H1 (cell line): ENCODE data around the gene CP. TPM values are rescaled to one million over a fixed set of nuclear protein-coding genes. Genes with fewer than 3 reads are reported as not detected.
A peak's percentile ranks its signal among the peaks of the same experiment; 100 is the strongest.

Experiments
- CTCF ChIA-PET: fragments of 300-600 bp; sonication (Branson Sonifier 250); formaldehyde crosslinking; loops from one replicate; lab custom pipeline; 2021; ENCODE audit not compliant: partially characterized antibody; lab: Charles Lee
- POLR2A ChIA-PET: fragments of 300-600 bp; sonication (Branson Sonifier 250); formaldehyde crosslinking; loops from one replicate; lab custom pipeline; 2021; ENCODE audit warnings: inconsistent platforms; ENCODE audit not compliant: partially characterized antibody; lab: Charles Lee
- DNase-seq, 2 experiments: peaks; one replicate each; pipeline versions ENCODE4 v3.0.0 to v3.0.0-alpha.2; 2010 to 2022; ENCODE audit warnings: low spot score in 2 of 2, low read depth in 1 of 2, mixed read lengths in 1 of 2
- FAIRE-seq: peaks from 2 replicates; lab custom pipeline; 2011; peaks lifted over from hg19 to GRCh38; lab: Jason Lieb, UNC
- H2AFZ ChIP-seq: 2 replicates; pipeline ENCODE4 v1.8.1; 2012; ENCODE audit warnings: low read length, inconsistent platforms
- H2AK5ac ChIP-seq: 2 replicates; pipeline ENCODE4 v1.6.1; 2013; ENCODE audit warnings: low read depth, low read length
- H2BK120ac ChIP-seq: replicated peaks from 2 replicates; pipeline ENCODE3; 2013; ENCODE audit warnings: low read depth, low read length, inconsistent platforms
- H2BK12ac ChIP-seq: 2 replicates; pipeline ENCODE4 v1.6.1; 2013; ENCODE audit warnings: low read depth, low read length
- H2BK15ac ChIP-seq: 2 replicates; pipeline ENCODE4 v1.6.1; 2013; ENCODE audit warnings: low read length
- H2BK20ac ChIP-seq: 2 replicates; pipeline ENCODE4 v1.6.1; 2013; ENCODE audit warnings: low read length
- H2BK5ac ChIP-seq: 2 replicates; pipeline ENCODE4 v1.6.1; 2013; ENCODE audit warnings: low read depth, low read length
- H3K14ac ChIP-seq: 2 replicates; pipeline ENCODE4 v1.6.1; 2013; ENCODE audit warnings: inconsistent platforms; ENCODE audit not compliant: insufficient read length
- H3K18ac ChIP-seq: 2 replicates; pipeline ENCODE4 v1.6.1; 2013; ENCODE audit warnings: low read length; ENCODE audit errors: extremely low read depth
- H3K23ac ChIP-seq: 2 replicates; pipeline ENCODE4 v1.6.1; 2013; ENCODE audit warnings: inconsistent platforms; ENCODE audit not compliant: insufficient read length
- H3K23me2 ChIP-seq: 2 replicates; pipeline ENCODE4 v1.6.1; 2013; ENCODE audit warnings: low read depth, low read length
- H3K27ac ChIP-seq: 2 replicates; pipeline ENCODE4 v1.6.1; 2011; ENCODE audit warnings: low read depth, low read length, inconsistent platforms
- H3K27me3 ChIP-seq, 4 experiments: replicated peaks in 1 of 4; 1 replicate in 1 of 4; 2 replicates in 3 of 4; pipeline versions ENCODE4 v1.6.1 to v1.8.1; 2011 to 2013; ENCODE audit warnings: low read length in 3 of 4, mild to moderate bottlenecking in 3 of 4, inconsistent platforms in 2 of 4, mixed read lengths in 2 of 4, moderate library complexity in 1 of 4; ENCODE audit not compliant: control insufficient read depth in 3 of 4, insufficient read depth in 3 of 4; ENCODE audit errors: extremely low read depth in 1 of 4
- H3K36me3 ChIP-seq, 4 experiments: 2 replicates each; pipeline versions ENCODE4 v1.6.1 to v1.8.1; 2011 to 2013; ENCODE audit warnings: mild to moderate bottlenecking in 4 of 4, low read length in 3 of 4, moderate library complexity in 2 of 4, control low read depth in 1 of 4, inconsistent platforms in 1 of 4; ENCODE audit not compliant: insufficient read depth in 4 of 4, control insufficient read depth in 2 of 4
- H3K4ac ChIP-seq: replicated peaks from 2 replicates; pipeline ENCODE3; 2013; ENCODE audit warnings: low read length, low read depth, mixed read lengths, inconsistent platforms; ENCODE audit not compliant: insufficient read length
- H3K4me1 ChIP-seq, 4 experiments: replicated peaks in 1 of 4; 1 replicate in 1 of 4; 2 replicates in 3 of 4; pipeline versions ENCODE4 v1.6.1 to v1.8.1; 2011 to 2013; ENCODE audit warnings: low read length in 3 of 4, inconsistent platforms in 2 of 4, mixed read lengths in 1 of 4; ENCODE audit not compliant: insufficient read depth in 4 of 4, control insufficient read depth in 3 of 4
- H3K4me2 ChIP-seq, 2 experiments: 2 replicates each; pipeline versions ENCODE4 v1.6.1 to v1.8.1; 2011 to 2013; ENCODE audit warnings: low read depth in 2 of 2, low read length in 2 of 2, control low read depth in 1 of 2, inconsistent platforms in 1 of 2, mild to moderate bottlenecking in 1 of 2; ENCODE audit not compliant: insufficient read depth in 1 of 2
- H3K4me3 ChIP-seq, 4 experiments: fragments of 200-600, 300-600 bp in 1 of 4; sonication (generic), shearing (Covaris generic), sonication (Bioruptor Twin) in 1 of 4; 2 replicates each; pipeline versions ENCODE4 v1.5.1 to v1.8.1; 2011 to 2016; ENCODE audit warnings: low read length in 4 of 4, low read depth in 3 of 4, control low read depth in 2 of 4, inconsistent platforms in 2 of 4, mild to moderate bottlenecking in 2 of 4, mixed read lengths in 1 of 4, moderate library complexity in 1 of 4; ENCODE audit not compliant: insufficient read depth in 2 of 4; ENCODE audit errors: extremely low read depth in 1 of 4
- H3K56ac ChIP-seq: replicated peaks from 2 replicates; pipeline ENCODE3; 2013; ENCODE audit warnings: low read depth, mild to moderate bottlenecking, mixed read lengths, low read length, inconsistent platforms; ENCODE audit not compliant: insufficient read length
- H3K79me1 ChIP-seq: 2 replicates; pipeline ENCODE4 v1.6.1; 2013; ENCODE audit warnings: low read depth, low read length, control low read depth
- H3K79me2 ChIP-seq, 2 experiments: 2 replicates each; pipeline versions ENCODE4 v1.6.1 to v1.8.1; 2012 to 2013; ENCODE audit warnings: low read length in 2 of 2, mild to moderate bottlenecking in 2 of 2, inconsistent platforms in 1 of 2; ENCODE audit not compliant: insufficient read depth in 2 of 2, control insufficient read depth in 1 of 2
- H3K9ac ChIP-seq, 4 experiments: replicated peaks in 1 of 4; 1 replicate in 1 of 4; 2 replicates in 3 of 4; pipeline versions ENCODE4 v1.6.1 to v1.8.1; 2011 to 2013; ENCODE audit warnings: low read depth in 3 of 4, low read length in 3 of 4, control low read depth in 2 of 4, mild to moderate bottlenecking in 2 of 4, moderate library complexity in 2 of 4, inconsistent platforms in 1 of 4; ENCODE audit errors: extremely low read depth in 1 of 4
- H3K9me3 ChIP-seq, 2 experiments: 2 replicates each; pipeline versions ENCODE4 v1.6.1 to v1.8.1; 2012 to 2013; ENCODE audit warnings: mild to moderate bottlenecking in 2 of 2, moderate library complexity in 2 of 2, control low read depth in 1 of 2, inconsistent platforms in 1 of 2, low read depth in 1 of 2, low read length in 1 of 2, mixed read lengths in 1 of 2; ENCODE audit not compliant: insufficient read depth in 2 of 2
- H4K20me1 ChIP-seq, 2 experiments: replicated peaks in 1 of 2; 2 replicates each; pipeline versions ENCODE3 to v1.8.1; 2011 to 2013; ENCODE audit warnings: inconsistent platforms in 2 of 2, low read length in 2 of 2, mild to moderate bottlenecking in 1 of 2; ENCODE audit not compliant: insufficient read depth in 2 of 2, control insufficient read depth in 1 of 2
- H4K5ac ChIP-seq: 2 replicates; pipeline ENCODE4 v1.6.1; 2013; ENCODE audit warnings: low read length, low read depth, mixed read lengths, inconsistent platforms; ENCODE audit not compliant: insufficient read length
- H4K8ac ChIP-seq: 2 replicates; pipeline ENCODE4 v1.8.0; 2013; ENCODE audit warnings: mild to moderate bottlenecking, moderate library complexity, low read length, inconsistent platforms; ENCODE audit not compliant: insufficient read depth; ENCODE audit errors: extremely low read depth
- H4K91ac ChIP-seq: replicated peaks from 2 replicates; pipeline ENCODE3; 2013; ENCODE audit warnings: low read length, mixed read lengths, inconsistent platforms; ENCODE audit not compliant: insufficient read length
- CEBPB ChIP-seq: IDR thresholded peaks from 2 replicates; pipeline ENCODE4 v1.6.1; 2012; ENCODE audit warnings: low read depth, low read length
- NRF1 ChIP-seq: IDR thresholded peaks from 2 replicates; pipeline ENCODE4 v1.6.1; 2011; ENCODE audit warnings: mild to moderate bottlenecking, low read depth, low read length, improper control_type of control experiment
- SIN3A ChIP-seq, 2 experiments: IDR thresholded peaks in 1 of 2; conservative IDR thresholded peaks in 1 of 2; 2 replicates each; pipeline ENCODE4 v1.6.1; 2011 to 2012; ENCODE audit warnings: low read length in 2 of 2, improper control_type of control experiment in 1 of 2, low read depth in 1 of 2, mild to moderate bottlenecking in 1 of 2
- SUZ12 ChIP-seq: fragments of 200-600 bp; sonication (generic); IDR thresholded peaks from 2 replicates; pipeline ENCODE4 v1.6.1; 2012; ENCODE audit warnings: mild to moderate bottlenecking, inconsistent platforms, low read length, moderate library complexity, mixed read lengths
- WGBS, 2 experiments: shearing (Covaris generic) in 1 of 2; methylation state at CpG; one replicate each; pipeline versions ENCODE4 v1.1.6 to v1.1.7; 2013 to 2015; ENCODE audit warnings: low lambda C conversion rate in 2 of 2, mixed read lengths in 2 of 2, inconsistent platforms in 1 of 2, low coverage in 1 of 2, missing lambda C conversion rate in 1 of 2; ENCODE audit not compliant: insufficient replicate concordance in 2 of 2, insufficient coverage in 1 of 2, insufficient read length in 1 of 2; ENCODE audit errors: extremely low coverage in 1 of 2, missing lambda C conversion rate in 1 of 2; 5-methylcytosine and 5-hydroxymethylcytosine counted together
- polyA plus RNA-seq, 7 experiments: library from polyadenylated mRNA; depleted of rRNA in 3 of 7; stranded (reverse) in 5 of 7; unstranded in 2 of 7; fragments of >200 nt in 5 of 7; fragments of 200-250 nt in 2 of 7; gene quantifications; 1 replicate in 5 of 7; 2 replicates in 1 of 7; 4 replicates in 1 of 7; pipeline versions ENCODE4 v1.2.1 to v1.2.3, GENCODE V29; 2011 to 2013; ENCODE audit warnings: missing spikeins in 2 of 7, mixed read lengths in 2 of 7
- total RNA-seq: library from RNA; stranded (reverse); fragmentation: NEBNext Ultra II Directional; extraction: Animal tissue kit (Norgen Biotek cat#: 25700); gene quantifications from 2 replicates; pipeline ENCODE4 v1.2.1, GENCODE V29; 2021
- TF ChIP-seq, protein P1 (sequence below): IDR thresholded peaks from 2 replicates; pipeline ENCODE4 v1.6.1; 2012; ENCODE audit warnings: inconsistent platforms

CP gene
- total and polyA plus RNA-seq, 2 of the 8 experiments (the other 6 are each of a cell fraction or from before 2014, with no cell fraction given): 0.32 to 2.6 TPM

DNA sequence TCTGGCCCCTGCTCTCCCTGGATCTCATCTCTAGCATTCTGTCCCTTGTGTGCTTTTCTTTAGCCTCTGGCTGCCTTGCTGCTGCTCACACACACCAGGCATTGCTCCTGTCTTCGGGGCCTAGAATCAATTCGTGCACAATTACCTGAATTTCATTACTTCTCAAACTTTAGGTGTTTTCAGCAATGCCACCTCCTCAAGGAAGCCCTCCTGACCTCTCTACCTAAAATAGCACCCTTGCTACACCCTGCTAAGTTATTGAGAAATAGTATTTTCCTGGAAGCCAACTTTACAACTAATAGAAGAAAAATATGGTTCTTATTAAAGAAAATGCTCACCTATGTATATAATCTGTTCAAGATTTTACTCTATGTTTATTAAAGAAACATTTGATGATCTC, 40.4 kb downstream of the CP start:
- Histone ChIP-seq H3K23me2 (no peaks in the 10 kb centered on the region; the same call in 1 of the 2 replicates), H3K4ac (no peak overlapping the region), H3K9me3 (peaks cover 5 to 12% of the 10 kb centered on the region in 2 experiments), H4K8ac (0 out of 2 replicates have a peak overlapping the region, but pooled peaks have one; percentile 4), H2AFZ (no peak overlapping the region), H3K4me2 (no peak overlapping the region), H3K14ac (no peak overlapping the region), H3K4me3 (no peak overlapping the region), H2BK20ac (no peak overlapping the region), H4K5ac (no peak overlapping the region), H3K56ac (no peak overlapping the region), H2BK5ac (no peak overlapping the region), H3K4me1 (no peaks in the 10 kb centered on the region), H2BK12ac (no peak overlapping the region), H2BK120ac (no peak overlapping the region), H2BK15ac (no peak overlapping the region), H3K27ac (no peak overlapping the region), H3K27me3 (no peaks in the 10 kb centered on the region), H3K9ac (no peak overlapping the region), H4K20me1 (no peaks in the 10 kb centered on the region), H4K91ac (no peak overlapping the region), H3K79me2 (no peaks in the 10 kb centered on the region), H3K79me1 (no peaks in the 10 kb centered on the region), H3K23ac (no peak overlapping the region), H2AK5ac (no peak overlapping the region), H3K18ac (no peak overlapping the region), H3K36me3 (peaks cover 0 to 19% (median 9%) of the 10 kb centered on the region in 4 experiments; a peak in 3 of 8 replicates)
- ChIA-PET POLR2A (no interaction called here), CTCF (no interaction called here)
- FAIRE-seq (no peak), DNase-seq (no peak)
- 84% methylated on average over 2 of the region's 2 CpGs; no CpG with 5 or more reads in 1 of the 2 experiments for WGBS, 2 experiments
- no peak for TF ChIP-seq SIN3A (conservative IDR thresholded peaks at IDR 0.05 in 1 of 2, IDR thresholded peaks at IDR 0.05 in 1 of 2; ENCODE audit: low read depth in 1 of 2, low read length in 2 of 2)
- no peak for TF ChIP-seq SUZ12
- TF ChIP-seq, protein P1, sequence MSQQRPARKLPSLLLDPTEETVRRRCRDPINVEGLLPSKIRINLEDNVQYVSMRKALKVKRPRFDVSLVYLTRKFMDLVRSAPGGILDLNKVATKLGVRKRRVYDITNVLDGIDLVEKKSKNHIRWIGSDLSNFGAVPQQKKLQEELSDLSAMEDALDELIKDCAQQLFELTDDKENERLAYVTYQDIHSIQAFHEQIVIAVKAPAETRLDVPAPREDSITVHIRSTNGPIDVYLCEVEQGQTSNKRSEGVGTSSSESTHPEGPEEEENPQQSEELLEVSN: no peak
- TF ChIP-seq CEBPB: no peak
- no peak for TF ChIP-seq NRF1
